BLaER1 (cell line): ENCODE results near the gene USP20.
"Not testable (repeated sequence)": the region's sequence is repeated elsewhere in the genome, so short reads cannot be mapped to it uniquely, and the experiment has no call there.

Experiments
- H3K27ac ChIP-seq: shearing (Covaris generic); formaldehyde crosslinking; 2 replicates; pipeline ENCODE4 v1.8.1; 2022
- H3K27me3 ChIP-seq: shearing (Covaris generic); formaldehyde crosslinking; 2 replicates; pipeline ENCODE4 v1.8.1; 2022
- H3K36me3 ChIP-seq: shearing (Covaris generic); formaldehyde crosslinking; 2 replicates; pipeline ENCODE4 v1.8.1; 2022
- H3K4me1 ChIP-seq: shearing (Covaris generic); formaldehyde crosslinking; 2 replicates; pipeline ENCODE4 v1.8.1; 2022
- H3K4me2 ChIP-seq: shearing (Covaris generic); formaldehyde crosslinking; 2 replicates; pipeline ENCODE4 v1.8.1; 2022
- H3K4me3 ChIP-seq: shearing (Covaris generic); formaldehyde crosslinking; 2 replicates; pipeline ENCODE4 v1.8.1; 2022
- H3K9ac ChIP-seq: shearing (Covaris generic); formaldehyde crosslinking; 2 replicates; pipeline ENCODE4 v1.8.1; 2022
- H3K9me3 ChIP-seq: shearing (Covaris generic); formaldehyde crosslinking; 2 replicates; pipeline ENCODE4 v1.8.1; 2022
- H4K20me1 ChIP-seq: shearing (Covaris generic); formaldehyde crosslinking; 2 replicates; pipeline ENCODE4 v1.8.1; 2022
- Cebpa-rat ChIP-seq: shearing (Covaris generic); IDR thresholded peaks from 2 replicates; pipeline ENCODE4 v1.8.1; 2022

The USP20 gene

DNA sequence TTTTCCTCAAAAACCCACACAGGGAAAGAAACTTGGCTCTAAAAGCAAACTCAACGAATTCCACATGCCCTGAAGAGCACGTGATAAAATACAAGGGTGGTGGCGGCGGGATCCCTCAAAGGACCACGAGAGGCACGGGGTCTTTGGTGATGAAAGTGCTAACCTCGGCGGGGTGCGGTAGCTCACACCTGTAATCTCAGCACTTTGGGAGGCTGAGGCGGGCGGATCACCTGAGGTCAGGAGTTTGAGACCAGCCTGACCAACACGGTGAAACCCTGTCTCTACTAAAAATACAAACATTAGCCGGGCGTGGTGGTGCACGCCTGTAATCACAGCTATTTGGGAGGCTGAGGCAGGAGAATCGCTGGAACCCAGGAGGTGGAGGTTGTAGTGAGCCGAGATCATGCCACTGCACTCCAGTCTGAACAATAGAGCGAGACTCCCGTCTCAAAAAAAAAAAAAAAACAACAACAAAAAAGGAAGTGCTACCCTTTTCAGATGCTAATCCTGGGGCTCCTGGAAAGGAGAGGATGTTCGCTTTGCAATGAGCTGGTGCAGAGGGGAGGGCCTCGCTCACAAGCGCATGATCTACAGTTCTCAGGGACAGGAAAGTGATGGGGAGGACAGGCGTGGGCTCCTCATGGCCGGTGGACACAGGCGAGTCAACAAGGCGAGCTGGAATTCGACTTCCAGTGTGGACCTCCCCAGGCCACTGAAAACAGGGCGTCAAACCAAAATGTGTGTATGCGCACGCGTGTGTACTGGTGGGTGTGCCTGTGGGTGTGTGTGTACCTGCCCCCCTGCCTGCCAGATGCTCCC, 54.1 kb downstream of the USP20 start:
- H3K9ac ChIP-seq, result no peak overlapping the region
- TF ChIP-seq Cebpa-rat, result no peak
- peak overlapping the region; percentile 46 for H3K4me3 ChIP-seq
- peak overlapping the region; percentile 94 for H3K4me2 ChIP-seq
- H3K27me3 ChIP-seq, result no peaks in the 10 kb centered on the region
- peak overlapping the region; percentile 76 for H3K27ac ChIP-seq
- no peaks in the 10 kb centered on the region for H3K36me3 ChIP-seq
- H3K9me3 ChIP-seq, result no peaks in the 10 kb centered on the region
- no peaks in the 10 kb centered on the region for H4K20me1 ChIP-seq
- peaks cover 99% of the 10 kb centered on the region for H3K4me1 ChIP-seq

DNA sequence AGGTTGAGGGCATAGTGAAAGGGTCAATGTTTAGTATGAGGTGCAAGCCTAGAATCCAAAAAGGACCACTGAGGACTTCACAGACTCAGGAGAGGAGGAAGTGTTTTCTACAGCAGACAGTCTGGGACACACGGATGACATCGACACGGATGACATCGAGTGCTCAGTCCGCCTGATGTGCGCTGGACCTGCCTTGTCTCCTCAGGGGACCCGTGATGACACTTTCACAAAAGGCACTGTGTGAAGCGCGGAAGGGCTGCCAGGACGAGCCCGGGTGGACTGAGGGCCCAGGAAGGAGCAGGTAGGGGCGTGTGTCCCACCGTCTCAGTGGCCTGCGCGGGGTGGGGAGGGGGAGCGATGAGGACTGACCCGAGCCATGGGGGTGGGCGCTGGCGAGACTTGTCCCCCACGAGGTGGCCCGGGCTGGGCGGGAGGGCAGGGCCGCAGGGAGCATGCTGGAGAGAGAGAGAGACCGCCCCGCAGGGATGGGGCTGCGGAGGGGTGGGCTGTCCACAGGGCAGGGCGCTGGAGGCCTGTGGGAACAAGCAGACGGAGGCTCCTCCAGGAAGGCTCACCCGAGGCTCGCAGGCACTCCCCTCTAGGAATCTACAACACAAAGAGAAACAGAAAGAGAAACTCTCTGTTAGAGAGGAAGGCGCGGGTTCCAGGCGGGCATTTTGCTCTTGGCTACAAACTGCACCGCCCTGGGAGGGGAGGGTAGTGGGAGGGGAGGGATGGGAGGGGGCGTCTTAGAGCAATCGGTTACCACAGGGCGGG, 54.9 kb downstream of the USP20 start:
- H4K20me1 ChIP-seq, result no peaks in the 10 kb centered on the region
- no peaks in the 10 kb centered on the region for H3K36me3 ChIP-seq

DNA sequence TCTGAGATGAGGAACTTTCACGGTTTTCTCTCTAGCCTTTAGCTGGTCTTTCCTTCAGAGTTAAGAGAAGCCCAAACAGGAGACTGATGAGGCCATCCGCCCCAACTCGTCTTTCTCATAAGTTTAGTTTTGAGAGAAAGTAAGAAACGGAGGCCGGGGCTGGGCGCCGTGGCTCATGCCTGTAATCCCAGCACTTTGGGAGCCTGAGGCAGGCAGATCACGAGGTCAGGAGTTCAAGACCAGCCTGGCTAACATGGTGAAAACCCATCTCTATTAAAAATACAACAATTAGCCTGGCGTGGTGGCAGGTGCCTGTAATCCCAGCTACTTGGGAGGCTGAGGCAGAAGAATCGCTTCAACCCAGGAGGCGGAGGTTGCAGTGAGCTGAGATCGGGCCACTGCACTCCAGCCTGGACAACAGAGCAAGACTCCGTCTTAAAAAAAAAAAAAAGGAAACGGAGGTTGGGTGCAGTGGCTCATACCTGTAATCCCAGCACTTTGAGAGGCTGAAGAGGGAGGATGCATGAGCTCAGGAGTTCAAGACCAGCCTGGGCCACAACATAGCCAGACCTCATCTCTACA, 55.6 kb downstream of the USP20 start:
- peak overlapping the region; percentile 94 for H3K4me2 ChIP-seq
- not testable (repeated sequence) for H4K20me1 ChIP-seq, H3K27me3 ChIP-seq, H3K36me3 ChIP-seq, H3K9me3 ChIP-seq
- peak overlapping the region; percentile 76 for H3K27ac ChIP-seq
- peak overlapping the region; percentile 47; the same call in 1 of the 2 replicates for H3K9ac ChIP-seq
- peaks cover 94% of the 10 kb centered on the region for H3K4me1 ChIP-seq
- H3K4me3 ChIP-seq, result peak overlapping the region; percentile 45; the same call in 1 of the 2 replicates

More for the DNA sequence above, 54.9 kb downstream of the USP20 start:
- H3K4me1 ChIP-seq, result peaks cover 99% of the 10 kb centered on the region
- peak overlapping the region; percentile 76 for H3K27ac ChIP-seq
- H3K9me3 ChIP-seq, result no peaks in the 10 kb centered on the region
- peak overlapping the region; percentile 45; the same call in 1 of the 2 replicates for H3K4me3 ChIP-seq
- H3K4me2 ChIP-seq, result peak overlapping the region; percentile 94
- no peaks in the 10 kb centered on the region for H3K27me3 ChIP-seq
- H3K9ac ChIP-seq, result peak overlapping the region; percentile 47; the same call in 1 of the 2 replicates
- no peak for TF ChIP-seq Cebpa-rat

GRCh38 chr9:129891569-129891968, 56.3 kb downstream of the USP20 start:
- Histone ChIP-seq H3K36me3 (no peaks in the 10 kb centered on the region), H3K9me3 (no peaks in the 10 kb centered on the region), H3K4me3 (no peak overlapping the region), H3K27me3 (no peaks in the 10 kb centered on the region), H3K27ac (no peak overlapping the region), H3K4me1 (peaks cover 87% of the 10 kb centered on the region), H4K20me1 (no peaks in the 10 kb centered on the region), H3K4me2 (peak overlapping the region; percentile 94), H3K9ac (no peak overlapping the region; the same call in 1 of the 2 replicates)
- TF ChIP-seq Cebpa-rat, result no peak

GRCh38 chr9:129894120-129894823, 59.0 kb downstream of the USP20 start:
- Histone ChIP-seq H3K9me3 (no peaks in the 10 kb centered on the region), H3K9ac (peak overlapping the region; percentile 27; the same call in 1 of the 2 replicates), H4K20me1 (no peaks in the 10 kb centered on the region), H3K27me3 (no peaks in the 10 kb centered on the region), H3K27ac (peak overlapping the region; percentile 53; the same call in 1 of the 2 replicates), H3K4me3 (no peak overlapping the region), H3K36me3 (0 out of 2 replicates have a peak, but pooled peaks cover 6% of the 10 kb centered on the region), H3K4me2 (peak overlapping the region; percentile 56), H3K4me1 (peaks cover 71% of the 10 kb centered on the region)
- TF ChIP-seq Cebpa-rat, result no peak

- Histone ChIP-seq H3K27me3 (no peaks in the 10 kb centered on the region), H3K4me1 (peaks cover 59% of the 10 kb centered on the region), H3K27ac (no peak overlapping the region), H3K4me3 (no peak overlapping the region), H3K9ac (no peak overlapping the region), H3K9me3 (no peaks in the 10 kb centered on the region), H4K20me1 (no peaks in the 10 kb centered on the region), H3K4me2 (no peak overlapping the region), H3K36me3 (peaks cover 13% of the 10 kb centered on the region; the same call in 1 of the 2 replicates)
- TF ChIP-seq Cebpa-rat, result no peak
These were observed 60.4 kb downstream of the USP20 start for GRCh38 chr9:129895376-129896268.

GRCh38 chr9:129897263-129897662, 62.0 kb downstream of the USP20 start:
- Histone ChIP-seq H3K9ac (no peak overlapping the region), H3K4me1 (peaks cover 42% of the 10 kb centered on the region), H3K27ac (no peak overlapping the region), H3K36me3 (peaks cover 17% of the 10 kb centered on the region; the same call in 1 of the 2 replicates), H4K20me1 (no peaks in the 10 kb centered on the region), H3K27me3 (no peaks in the 10 kb centered on the region), H3K4me2 (no peak overlapping the region), H3K4me3 (no peak overlapping the region), H3K9me3 (no peaks in the 10 kb centered on the region)
- no peak for TF ChIP-seq Cebpa-rat

DNA sequence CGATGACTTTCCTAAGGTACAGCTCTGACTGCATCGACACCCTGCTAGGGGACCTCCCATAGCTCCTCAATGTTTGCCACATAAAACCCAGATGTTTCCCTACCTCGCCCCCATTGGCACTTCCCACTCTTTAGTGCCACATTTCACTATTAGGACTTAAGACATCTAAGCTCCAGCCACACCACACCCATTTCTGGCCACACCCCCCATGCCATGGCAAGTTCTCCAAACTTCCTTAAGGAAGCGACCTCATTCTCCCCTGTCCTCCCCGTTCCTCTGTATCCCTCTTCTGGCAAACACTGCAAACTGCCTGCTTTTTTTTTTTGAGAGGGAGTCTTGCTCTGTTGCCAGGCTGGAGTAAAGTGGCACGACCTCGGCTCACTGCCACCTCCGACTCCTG, 62.9 kb downstream of the USP20 start:
- Histone ChIP-seq H3K9me3 (no peaks in the 10 kb centered on the region), H3K36me3 (peaks cover 17% of the 10 kb centered on the region; the same call in 1 of the 2 replicates), H3K4me3 (no peak overlapping the region), H3K27ac (no peak overlapping the region), H4K20me1 (no peaks in the 10 kb centered on the region), H3K27me3 (no peaks in the 10 kb centered on the region), H3K9ac (no peak overlapping the region), H3K4me1 (peaks cover 33% of the 10 kb centered on the region), H3K4me2 (peak overlapping the region; percentile 6; the same call in 1 of the 2 replicates)
- no peak for TF ChIP-seq Cebpa-rat
